ENCODE measurements around the gene AEBP2. TPM values are rescaled to one million over a fixed set of nuclear protein-coding genes. Genes with fewer than 3 reads are reported as not detected.

Gene AEBP2
- total and polyA plus RNA-seq, 2 of the 8 experiments (the other 6 are each of a cell fraction or from before 2014, with no cell fraction given) = 13.6 to 61.4 TPM

- 2% methylated on average over 19 of the region's 71 CpGs; no CpG with 5 or more reads in 1 of the 2 experiments for WGBS, 2 experiments (ENCODE audit: extremely low coverage in 1 of 2, insufficient coverage in 1 of 2, insufficient read length in 1 of 2, insufficient replicate concordance in 2 of 2, low coverage in 1 of 2, low lambda C conversion rate in 2 of 2, missing lambda C conversion rate in 1 of 2)
- DNase-seq (ENCODE audit: low read depth in 1 of 2, low spot score in 2 of 2) = peak in 1 of 2 experiments; percentile 80
- Histone ChIP-seq H3K23me2 (ENCODE audit: low read depth, low read length) (peaks cover 3% of the 10 kb centered on the region; the same call in 1 of the 2 replicates), H3K9me3 (ENCODE audit: insufficient read depth in 2 of 2, low read depth in 1 of 2, low read length in 1 of 2) (no peaks in the 10 kb centered on the region), H4K8ac (ENCODE audit: extremely low read depth, insufficient read depth, low read length) (peak overlapping the region; percentile 91), H3K4me2 (ENCODE audit: insufficient read depth in 1 of 2, low read depth in 2 of 2, low read length in 2 of 2) (peak overlapping the region; percentile 58 to 79), H3K56ac (replicated peaks; ENCODE audit: insufficient read length, low read depth, low read length) (peak overlapping the region; percentile 87), H4K5ac (ENCODE audit: insufficient read length, low read depth, low read length) (peak overlapping the region; percentile 98), H3K27ac (ENCODE audit: low read depth, low read length) (peak overlapping the region; percentile 85), H3K79me2 (ENCODE audit: control insufficient read depth in 1 of 2, insufficient read depth in 2 of 2, low read length in 2 of 2) (peaks cover 44 to 58% of the 10 kb centered on the region in 2 experiments), H3K18ac (ENCODE audit: extremely low read depth, low read length) (peak overlapping the region; percentile 94), H3K36me3 (ENCODE audit: control insufficient read depth in 2 of 4, insufficient read depth in 4 of 4, low read length in 3 of 4) (peaks cover 0 to 16% (median 3%) of the 10 kb centered on the region in 4 experiments; a peak in 2 of 8 replicates), H2BK15ac (ENCODE audit: low read length) (no peak overlapping the region), H2BK5ac (ENCODE audit: low read depth, low read length) (peak overlapping the region; percentile 95), H2BK120ac (replicated peaks; ENCODE audit: low read depth, low read length) (peak overlapping the region; percentile 81), H4K91ac (replicated peaks; ENCODE audit: insufficient read length, low read length) (peak overlapping the region; percentile 98), H3K4me3 (ENCODE audit: extremely low read depth in 1 of 4, insufficient read depth in 2 of 4, low read depth in 3 of 4, low read length in 4 of 4) (peak overlapping the region; percentile 74 to 98 (median 92)), H2AFZ (ENCODE audit: low read length) (no peak overlapping the region), H2BK20ac (ENCODE audit: low read length) (no peak overlapping the region), H4K20me1 (replicated peaks in 1 of 2; ENCODE audit: control insufficient read depth in 1 of 2, insufficient read depth in 2 of 2, low read length in 2 of 2) (peaks cover 5 to 7% of the 10 kb centered on the region in 2 experiments), H3K14ac (ENCODE audit: insufficient read length) (peak overlapping the region; percentile 93), H3K4ac (replicated peaks; ENCODE audit: insufficient read length, low read depth, low read length) (peak overlapping the region; percentile 69), H3K23ac (ENCODE audit: insufficient read length) (no peak overlapping the region), H3K79me1 (ENCODE audit: low read depth, low read length) (no peaks in the 10 kb centered on the region), H3K4me1 (replicated peaks in 1 of 4; ENCODE audit: control insufficient read depth in 3 of 4, insufficient read depth in 4 of 4, low read length in 3 of 4) (peaks cover 2 to 18% (median 14%) of the 10 kb centered on the region in 4 experiments; a peak in 5 of 7 replicates), H3K9ac (replicated peaks in 1 of 4; ENCODE audit: extremely low read depth in 1 of 4, low read depth in 3 of 4, low read length in 3 of 4) (peak overlapping the region; percentile 87 to 95 (median 92)), H2BK12ac (ENCODE audit: low read depth, low read length) (peak overlapping the region; percentile 89; the same call in 1 of the 2 replicates), H3K27me3 (replicated peaks in 1 of 4; ENCODE audit: control insufficient read depth in 3 of 4, extremely low read depth in 1 of 4, insufficient read depth in 3 of 4, low read length in 3 of 4) (no peaks in the 10 kb centered on the region), H2AK5ac (ENCODE audit: low read depth, low read length) (peak overlapping the region; percentile 32; the same call in 1 of the 2 replicates)
- CTCF ChIA-PET (ENCODE audit: partially characterized antibody) = no interaction called here
- POLR2A ChIA-PET (ENCODE audit: partially characterized antibody) = interaction anchor here (0.7 to 2.8 kb wide), 11 partner anchors 11 to 88 kb away, joined by 3 to 11 read pairs (median 3); no protein-coding TSS in a partner anchor
- FAIRE-seq = no peak
- peak; percentile 84 for TF ChIP-seq ASH2L (IDR thresholded peaks at IDR 0.05; ENCODE audit: low read length)
- no peak for TF ChIP-seq FOSL1 (IDR thresholded peaks at IDR 0.05; ENCODE audit: insufficient read depth, low read depth, low read length)
- TF ChIP-seq TBP (IDR thresholded peaks at IDR 0.05; ENCODE audit: low read depth, low read length) = peak; percentile 26; the same call in 1 of the 2 replicates
- TF ChIP-seq HDAC2 (IDR thresholded peaks at IDR 0.05; ENCODE audit: borderline replicate concordance in 1 of 2, low read depth in 2 of 2, low read length in 2 of 2) = peak in 1 of 2 experiments; percentile 71; a peak in 1 of 4 replicates
- peak; percentile 92 for TF ChIP-seq SAP30 (IDR thresholded peaks at IDR 0.05; ENCODE audit: insufficient read depth, insufficient replicate concordance, low read length)
- 0 out of 2 replicates have a peak, but pooled peaks have one; percentile 17 for TF ChIP-seq PHF8 (conservative IDR thresholded peaks at IDR 0.05; ENCODE audit: low read depth, low read length)
- peak; percentile 37 to 88; a peak in 2 of 4 replicates for TF ChIP-seq SIN3A (conservative IDR thresholded peaks at IDR 0.05 in 1 of 2, IDR thresholded peaks at IDR 0.05 in 1 of 2; ENCODE audit: low read depth in 1 of 2, low read length in 2 of 2)
- TF ChIP-seq RXRA (IDR thresholded peaks at IDR 0.05; ENCODE audit: insufficient read depth, low read depth, low read length) = no peak
- TF ChIP-seq CHD1 (IDR thresholded peaks at IDR 0.05; ENCODE audit: low read depth, low read length) = peak; percentile 45; the same call in 1 of the 2 replicates
- peak; percentile 33; the same call in 1 of the 2 replicates for TF ChIP-seq YY1 (IDR thresholded peaks at IDR 0.05; ENCODE audit: low read depth, low read length)
Measured at GRCh38 chr12:19440019-19440858, 947 bp downstream of the AEBP2 start.

Data from H1 (cell line).